CD4-positive, alpha-beta memory T cell (primary cell): Measurements from ENCODE around the gene OGFR. TPM values are rescaled to one million over a fixed set of nuclear protein-coding genes. Genes with fewer than 3 reads are reported as not detected.

Source experiments
- CTCF ChIA-PET: fragments of 350-600 bp; sonication (Branson Sonifier 250); formaldehyde crosslinking; loops from one replicate; lab custom pipeline; 2021; ENCODE audit warnings: inconsistent platforms; ENCODE audit not compliant: partially characterized antibody; lab: Charles Lee
- POLR2A ChIA-PET: fragments of 350-600 bp; sonication (Branson Sonifier 250); formaldehyde crosslinking; loops from one replicate; lab custom pipeline; 2021; ENCODE audit not compliant: partially characterized antibody; lab: Charles Lee
- DNase-seq, 5 donors: peaks; one replicate each; pipeline versions ENCODE4 v3.0.0 to v3.0.0-alpha.2; 2020 to 2022; ENCODE audit warnings: mixed read lengths in 1 of 5
- H3K27ac ChIP-seq: one replicate; pipeline ENCODE4 v1.7.0; 2013; ENCODE audit warnings: low read depth, low read length
- H3K27me3 ChIP-seq: 2 replicates; pipeline ENCODE4 v1.7.0; 2013; ENCODE audit warnings: mild to moderate bottlenecking, low read length, moderate library complexity; ENCODE audit not compliant: insufficient read depth
- H3K36me3 ChIP-seq: 2 replicates; pipeline ENCODE4 v1.7.0; 2013; ENCODE audit warnings: mild to moderate bottlenecking, low read length, moderate library complexity; ENCODE audit not compliant: insufficient read depth
- H3K4me1 ChIP-seq: 2 replicates; pipeline ENCODE4 v1.7.0; 2013; ENCODE audit warnings: mild to moderate bottlenecking, low read length, moderate library complexity; ENCODE audit not compliant: insufficient read depth
- H3K4me3 ChIP-seq, 2 donors: one replicate each; pipeline ENCODE4 v1.7.0; 2013; ENCODE audit warnings: low read length in 2 of 2, mild to moderate bottlenecking in 1 of 2
- H3K9me3 ChIP-seq, 2 donors: one replicate each; pipeline ENCODE4 v1.7.0; 2013; ENCODE audit warnings: low read length in 2 of 2, control low read depth in 1 of 2; ENCODE audit not compliant: control insufficient read depth in 1 of 2
- H3K27ac Mint-ChIP-seq, 7 donors: one replicate each; pipeline ENCODE4 v1.8.0; 2020 to 2021; ENCODE audit warnings: mixed read lengths in 7 of 7, mild to moderate bottlenecking in 6 of 7, inconsistent platforms in 3 of 7, moderate library complexity in 3 of 7
- H3K27me3 Mint-ChIP-seq, 2 donors: one replicate each; pipeline ENCODE4 v1.8.0; 2020 to 2021; ENCODE audit warnings: mixed read lengths in 2 of 2
- H3K36me3 Mint-ChIP-seq, 2 donors: one replicate each; pipeline ENCODE4 v1.8.0; 2020 to 2021; ENCODE audit warnings: mixed read lengths in 2 of 2, inconsistent platforms in 1 of 2, mild to moderate bottlenecking in 1 of 2
- H3K4me1 Mint-ChIP-seq, 4 donors: one replicate each; pipeline ENCODE4 v1.8.0; 2020 to 2021; ENCODE audit warnings: mixed read lengths in 4 of 4, mild to moderate bottlenecking in 1 of 4
- H3K4me3 Mint-ChIP-seq, 8 donors: one replicate each; pipeline ENCODE4 v1.8.0; 2020 to 2021; ENCODE audit warnings: mixed read lengths in 8 of 8, mild to moderate bottlenecking in 7 of 8, moderate library complexity in 6 of 8, inconsistent platforms in 3 of 8
- H3K9me3 Mint-ChIP-seq, 8 donors: one replicate each; pipeline ENCODE4 v1.8.0; 2020 to 2021; ENCODE audit warnings: mixed read lengths in 8 of 8, mild to moderate bottlenecking in 5 of 8, inconsistent platforms in 3 of 8, moderate library complexity in 1 of 8
- intact Hi-C: fragments of 100-400 bp; cut with micrococcal nuclease; formaldehyde crosslinking; loops from one replicate; pipeline ENCODE4 v1.15.1; 2023
- polyA plus RNA-seq, 2 donors: library from polyadenylated mRNA; unstranded; fragments of 300-500 nt; fragmentation: Illumina TruSeq; gene quantifications; one replicate each; pipeline ENCODE4 v1.2.3, GENCODE V29; 2021
- total RNA-seq, 2 experiments: library from RNA; stranded (reverse); gene quantifications; one replicate each; pipeline ENCODE4 v1.2.3, GENCODE V29; 2021

The OGFR gene
- total and polyA plus RNA-seq, 4 experiments from 2014 or later = 13.8 to 75.9 (median 69.4) TPM

- intact Hi-C loops = no loop called here
- ChIA-PET POLR2A (interaction anchor here (2.1 kb wide), 1 partner anchor 32 kb away, joined by 10 read pairs; no protein-coding TSS in a partner anchor), CTCF (no interaction called here)
- Histone ChIP-seq H3K4me1 (peaks cover 9% of the 10 kb centered on the region), H3K9me3 (no peaks in the 10 kb centered on the region), H3K36me3 (no peaks in the 10 kb centered on the region), H3K4me3 (no peak overlapping the region), H3K27ac (no peak overlapping the region), H3K27me3 (no peaks in the 10 kb centered on the region)
- peaks cover 0 to 8% (median 0%) of the 10 kb centered on the region in 4 donors for H3K4me1 Mint-ChIP-seq
- no peak overlapping the region for H3K27ac Mint-ChIP-seq
- H3K27me3 Mint-ChIP-seq = no peaks in the 10 kb centered on the region
- H3K4me3 Mint-ChIP-seq = no peak overlapping the region
- peak in 1 of 5 donors; percentile 7 for DNase-seq
- no peaks in the 10 kb centered on the region for H3K36me3 Mint-ChIP-seq
- no peaks in the 10 kb centered on the region for H3K9me3 Mint-ChIP-seq
Measured at GRCh38 chr20:62825986-62826645, 21.5 kb downstream of the OGFR start.

DNA sequence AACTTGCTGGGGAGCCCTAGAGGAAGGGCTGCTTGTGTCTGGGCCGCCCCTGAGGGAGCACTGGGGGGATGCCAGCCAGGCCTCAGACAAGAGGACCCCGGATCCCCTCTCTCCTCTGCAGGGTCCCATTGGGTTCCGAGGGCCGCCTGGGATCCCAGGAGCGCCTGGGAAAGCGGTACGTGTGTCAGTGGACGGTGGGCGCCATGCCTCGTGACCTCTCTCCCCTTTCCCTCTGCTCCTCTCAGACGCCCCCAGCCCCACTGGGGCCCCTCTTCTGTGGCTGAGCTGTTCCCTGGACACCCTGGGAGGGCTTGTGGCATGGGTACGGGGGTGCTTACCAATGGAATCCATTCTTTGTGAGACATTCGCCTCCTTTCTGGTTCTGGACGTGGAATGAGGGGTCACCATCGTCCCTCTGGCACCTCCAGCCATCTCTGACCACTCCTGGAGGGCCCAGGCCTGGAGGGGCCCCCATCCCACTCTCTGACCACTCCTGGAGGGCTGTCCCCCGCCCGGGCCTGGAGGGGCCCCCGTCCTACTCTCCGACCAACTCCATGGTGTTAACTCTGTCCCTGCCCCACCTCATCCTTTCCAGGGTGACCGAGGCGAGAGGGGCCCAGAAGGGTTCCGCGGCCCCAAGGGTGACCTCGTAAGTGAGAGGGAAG is 22.1 kb downstream of the OGFR start:
- peaks cover 11% of the 10 kb centered on the region for H3K4me1 ChIP-seq
- ChIA-PET CTCF (no interaction called here), POLR2A (no interaction called here)
- H3K9me3 ChIP-seq = no peaks in the 10 kb centered on the region
- no peak overlapping the region for H3K27ac Mint-ChIP-seq
- H3K27ac ChIP-seq = no peak overlapping the region
- H3K9me3 Mint-ChIP-seq = no peaks in the 10 kb centered on the region
- intact Hi-C loops = no loop called here
- no peak overlapping the region for H3K4me3 ChIP-seq
- H3K4me1 Mint-ChIP-seq = peaks cover 0 to 8% (median 1%) of the 10 kb centered on the region in 4 donors
- H3K36me3 Mint-ChIP-seq = no peaks in the 10 kb centered on the region
- no peaks in the 10 kb centered on the region for H3K27me3 ChIP-seq
- no peak for DNase-seq
- no peak overlapping the region for H3K4me3 Mint-ChIP-seq
- H3K36me3 ChIP-seq = no peaks in the 10 kb centered on the region
- H3K27me3 Mint-ChIP-seq = no peaks in the 10 kb centered on the region

DNA sequence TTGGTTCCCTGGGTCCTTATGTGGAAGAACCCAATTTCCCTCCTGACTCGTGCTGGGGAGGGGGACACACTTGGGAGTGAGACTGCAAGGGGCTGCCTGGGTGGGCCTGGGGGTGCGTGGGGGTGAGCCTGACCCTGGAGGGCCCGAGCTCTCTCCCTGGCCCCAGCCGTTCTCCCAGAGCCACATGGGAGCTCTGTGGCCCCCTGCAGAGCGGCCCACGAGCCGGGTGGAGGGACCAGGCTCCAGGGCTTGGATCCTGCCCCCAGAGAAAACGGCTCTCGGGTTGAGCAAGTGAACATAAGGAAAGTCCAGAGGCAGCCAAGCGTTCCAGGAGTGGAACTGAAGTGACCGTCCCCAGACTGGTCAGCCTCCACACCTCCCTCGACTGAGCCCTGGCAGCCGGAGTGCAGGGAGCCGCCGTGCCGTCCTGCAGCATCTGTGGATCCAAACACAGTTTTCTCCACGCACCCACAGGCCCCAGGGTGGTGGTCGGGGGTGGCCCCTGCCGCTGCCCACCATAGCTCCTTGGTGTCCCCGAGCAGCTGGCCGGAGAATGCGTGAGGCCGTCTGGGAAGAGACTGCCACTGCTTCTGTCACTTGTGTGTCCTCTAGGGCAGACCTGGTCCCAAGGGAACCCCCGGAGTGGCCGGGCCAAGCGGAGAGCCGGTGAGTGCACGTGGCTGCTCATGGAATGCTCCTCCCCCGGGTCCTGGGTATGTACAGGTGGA is 22.8 kb downstream of the OGFR start:
- intact Hi-C loops = no loop called here
- Histone ChIP-seq H3K27ac (no peak overlapping the region), H3K27me3 (no peaks in the 10 kb centered on the region), H3K4me1 (peaks cover 18% of the 10 kb centered on the region), H3K36me3 (no peaks in the 10 kb centered on the region), H3K9me3 (no peaks in the 10 kb centered on the region), H3K4me3 (no peak overlapping the region)
- DNase-seq = no peak
- no peak overlapping the region for H3K27ac Mint-ChIP-seq
- H3K27me3 Mint-ChIP-seq = no peaks in the 10 kb centered on the region
- no peak overlapping the region for H3K4me3 Mint-ChIP-seq
- CTCF ChIA-PET = no interaction called here
- no peaks in the 10 kb centered on the region for H3K36me3 Mint-ChIP-seq
- no peaks in the 10 kb centered on the region for H3K9me3 Mint-ChIP-seq
- POLR2A ChIA-PET = no interaction called here
- peaks cover 0 to 8% (median 2%) of the 10 kb centered on the region in 4 donors for H3K4me1 Mint-ChIP-seq

DNA sequence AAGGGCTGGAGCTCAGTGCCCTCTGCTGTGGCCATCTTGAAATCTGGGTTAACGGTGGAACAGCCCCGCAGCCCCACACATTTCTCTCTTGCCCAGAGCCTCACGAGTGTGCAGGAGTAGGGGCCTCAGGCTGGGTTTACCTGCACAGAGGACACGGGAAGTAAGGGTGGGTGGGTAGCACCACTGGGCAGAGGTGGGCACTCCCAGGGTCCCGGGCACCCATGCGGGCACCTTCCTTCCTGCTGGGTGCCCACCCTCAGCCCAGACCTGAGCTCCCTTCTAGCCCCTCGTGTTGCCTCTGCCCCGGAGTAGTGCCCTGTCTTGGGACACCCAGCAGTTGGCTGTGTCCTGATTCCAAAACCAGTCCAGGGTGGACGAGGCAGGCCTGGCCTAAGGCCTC is 23.4 kb downstream of the OGFR start:
- Mint-ChIP-seq H3K27me3 (no peaks in the 10 kb centered on the region), H3K9me3 (no peaks in the 10 kb centered on the region), H3K36me3 (no peaks in the 10 kb centered on the region), H3K4me3 (no peak overlapping the region), H3K4me1 (peaks cover 0 to 5% (median 4%) of the 10 kb centered on the region in 4 donors), H3K27ac (no peak overlapping the region)
- Histone ChIP-seq H3K9me3 (no peaks in the 10 kb centered on the region), H3K4me1 (peaks cover 20% of the 10 kb centered on the region), H3K27ac (no peak overlapping the region), H3K36me3 (no peaks in the 10 kb centered on the region), H3K27me3 (no peaks in the 10 kb centered on the region), H3K4me3 (no peak overlapping the region)
- ChIA-PET POLR2A (no interaction called here), CTCF (no interaction called here)
- intact Hi-C loops = no loop called here
- DNase-seq = no peak

DNA sequence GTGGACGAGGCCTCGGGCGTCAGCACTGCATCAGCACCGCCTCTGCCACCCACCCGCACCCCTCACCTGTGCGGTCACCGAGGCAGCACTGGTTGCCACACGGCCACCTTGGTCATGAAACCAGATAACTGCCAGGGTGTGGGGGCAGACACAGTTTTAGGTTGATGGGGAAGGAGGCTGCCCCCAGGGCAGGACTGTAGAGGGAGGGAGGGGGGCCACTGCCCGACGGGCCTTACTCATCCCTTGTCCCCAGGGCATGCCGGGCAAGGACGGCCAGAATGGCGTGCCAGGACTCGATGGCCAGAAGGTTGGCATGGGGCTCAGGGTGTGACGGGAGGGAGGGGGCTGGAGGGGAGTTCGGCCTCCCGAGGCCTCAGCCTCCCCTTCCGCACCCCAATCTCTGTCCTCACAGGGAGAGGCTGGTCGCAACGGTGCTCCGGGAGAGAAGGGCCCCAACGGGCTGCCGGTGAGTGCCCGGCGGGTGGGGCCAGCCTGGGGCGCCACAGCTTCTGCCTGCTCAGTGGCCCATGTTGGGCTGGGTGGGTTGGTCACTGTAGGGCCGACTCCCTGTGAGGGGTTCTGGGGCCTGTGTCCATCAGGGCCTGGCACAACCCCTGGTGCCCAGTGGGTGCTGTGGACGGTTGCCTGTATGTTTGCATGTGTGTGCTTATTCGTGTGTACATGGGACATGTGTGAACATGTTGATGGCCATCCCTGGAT is 24.0 kb downstream of the OGFR start:
- ChIA-PET CTCF (no interaction called here), POLR2A (no interaction called here)
- H3K9me3 Mint-ChIP-seq = no peaks in the 10 kb centered on the region
- no peak overlapping the region for H3K27ac Mint-ChIP-seq
- DNase-seq = no peak
- Histone ChIP-seq H3K9me3 (no peaks in the 10 kb centered on the region), H3K36me3 (no peaks in the 10 kb centered on the region), H3K27ac (no peak overlapping the region), H3K27me3 (no peaks in the 10 kb centered on the region), H3K4me3 (no peak overlapping the region), H3K4me1 (peaks cover 20% of the 10 kb centered on the region)
- no peaks in the 10 kb centered on the region for H3K27me3 Mint-ChIP-seq
- intact Hi-C loops = no loop called here
- no peaks in the 10 kb centered on the region for H3K36me3 Mint-ChIP-seq
- H3K4me3 Mint-ChIP-seq = peak overlapping the region in 1 of 8 donors; percentile 38
- H3K4me1 Mint-ChIP-seq = peaks cover 0 to 5% (median 3%) of the 10 kb centered on the region in 4 donors

GRCh38 chr20:62829231-62830230 is 24.9 kb downstream of the OGFR start:
- Histone ChIP-seq H3K36me3 (no peaks in the 10 kb centered on the region), H3K4me3 (no peak overlapping the region), H3K4me1 (peaks cover 14% of the 10 kb centered on the region), H3K27ac (no peak overlapping the region), H3K9me3 (no peaks in the 10 kb centered on the region), H3K27me3 (no peaks in the 10 kb centered on the region)
- no peak for DNase-seq
- peaks cover 0 to 5% (median 1%) of the 10 kb centered on the region in 4 donors for H3K4me1 Mint-ChIP-seq
- ChIA-PET POLR2A (no interaction called here), CTCF (no interaction called here)
- intact Hi-C loops = no loop called here
- peak overlapping the region in 1 of 8 donors; percentile 38 for H3K4me3 Mint-ChIP-seq
- H3K9me3 Mint-ChIP-seq = no peaks in the 10 kb centered on the region
- H3K27ac Mint-ChIP-seq = no peak overlapping the region
- no peaks in the 10 kb centered on the region for H3K36me3 Mint-ChIP-seq
- no peaks in the 10 kb centered on the region for H3K27me3 Mint-ChIP-seq
